Esophagus squamous epithelium (tissue), 4 donors: ENCODE data around the gene LSM11.

ENCODE experiments used
- CTCF ChIP-seq, 6 experiments: fragments of 450-650 bp in 4 of 6; fragments of 200-600 bp in 2 of 6; sonication (generic) in 2 of 6; IDR thresholded peaks; one replicate each; pipeline ENCODE4 v1.5.1; 2016 to 2019; ENCODE audit warnings: antibody characterized with exemption in 6 of 6, mild to moderate bottlenecking in 4 of 6, moderate library complexity in 4 of 6
- POLR2A ChIP-seq, 4 donors: fragments of 450-650 bp; IDR thresholded peaks; one replicate each; pipeline ENCODE4 v1.6.1; 2017; ENCODE audit warnings: antibody characterized with exemption in 4 of 4, mild to moderate bottlenecking in 4 of 4, moderate library complexity in 3 of 4

DNA sequence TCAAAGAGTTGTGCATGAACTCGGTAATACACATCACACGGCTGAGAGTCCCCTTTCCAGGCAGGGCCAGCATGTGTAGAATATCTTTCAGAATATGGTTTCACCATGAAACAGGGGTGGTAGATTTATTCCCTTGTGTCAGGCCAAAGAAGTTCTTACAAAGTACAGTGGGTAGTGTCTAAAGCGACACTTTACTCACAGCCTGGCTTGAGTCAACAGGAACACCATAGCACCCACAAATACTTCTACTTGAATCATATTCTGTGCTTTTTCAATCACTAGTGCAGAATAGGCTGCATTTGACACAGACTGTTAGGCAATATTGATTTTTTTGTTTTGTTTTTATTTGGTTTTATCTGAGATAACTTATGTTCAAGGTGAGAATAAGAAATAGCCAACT is 12.6 kb downstream of the LSM11 start:
- TF ChIP-seq CTCF (IDR thresholded peaks at IDR 0.05) (no peak), POLR2A (IDR thresholded peaks at IDR 0.05) (no peak)
